Upper lobe of right lung (tissue), 1 donor: ENCODE measurements around the gene CCDC180. TPM values are rescaled to one million over a fixed set of nuclear protein-coding genes. Genes with fewer than 3 reads are reported as not detected.

Source experiments
- ATAC-seq: fragments of 200-7000 bp; cut with Tn5 transposase; one replicate; pipeline ENCODE4 v1.9.1; 2020; ENCODE audit warnings: mild to moderate bottlenecking, moderate library complexity
- DNase-seq: peaks from one replicate; pipeline ENCODE4 v3.0.0-alpha.2; 2020
- H3K27ac ChIP-seq: fragments of 200-600 bp; one replicate; pipeline ENCODE4 v1.8.0; 2022
- H3K27me3 ChIP-seq: fragments of 200-600 bp; one replicate; pipeline ENCODE4 v1.8.0; 2022; ENCODE audit warnings: mild to moderate bottlenecking
- H3K36me3 ChIP-seq: fragments of 200-600 bp; one replicate; pipeline ENCODE4 v1.8.0; 2022
- H3K4me1 ChIP-seq: fragments of 200-600 bp; one replicate; pipeline ENCODE4 v1.8.0; 2022
- H3K4me3 ChIP-seq: fragments of 200-600 bp; one replicate; pipeline ENCODE4 v1.8.0; 2022; ENCODE audit warnings: mild to moderate bottlenecking
- H3K9me3 ChIP-seq: fragments of 200-600 bp; one replicate; pipeline ENCODE4 v1.8.0; 2022
- intact Hi-C: fragments of 100-400 bp; cut with DNase I; formaldehyde crosslinking; loops from one replicate; pipeline ENCODE4 v1.11.0; 2022
- total RNA-seq: library from RNA; stranded (reverse); fragmentation: NEBNext Ultra II Directional; extraction: Animal tissue kit (Norgen Biotek cat#: 25700); gene quantifications from one replicate; pipeline ENCODE4 v1.2.1, GENCODE V29; 2021
- TF ChIP-seq, protein P1 (sequence below): fragments of 200-600 bp; IDR thresholded peaks from one replicate; pipeline ENCODE4 v1.8.0; 2022; ENCODE audit warnings: antibody characterized with exemption
- donor health status: DM: no; HTN: yes; CAD: no; lungs with severe emphysema.

Gene CCDC180
- total RNA-seq, 1 donor from 2014 or later: 4.0 TPM

GRCh38 chr9:97349400-97349799 lies 41.9 kb downstream of the CCDC180 start:
- Histone ChIP-seq H3K36me3 (no peaks in the 10 kb centered on the region), H3K4me1 (no peaks in the 10 kb centered on the region), H3K27ac (no peak overlapping the region), H3K27me3 (no peaks in the 10 kb centered on the region), H3K9me3 (no peaks in the 10 kb centered on the region), H3K4me3 (no peak overlapping the region)
- DNase-seq: no peak
- intact Hi-C loops: no loop called here
- TF ChIP-seq, protein P1, sequence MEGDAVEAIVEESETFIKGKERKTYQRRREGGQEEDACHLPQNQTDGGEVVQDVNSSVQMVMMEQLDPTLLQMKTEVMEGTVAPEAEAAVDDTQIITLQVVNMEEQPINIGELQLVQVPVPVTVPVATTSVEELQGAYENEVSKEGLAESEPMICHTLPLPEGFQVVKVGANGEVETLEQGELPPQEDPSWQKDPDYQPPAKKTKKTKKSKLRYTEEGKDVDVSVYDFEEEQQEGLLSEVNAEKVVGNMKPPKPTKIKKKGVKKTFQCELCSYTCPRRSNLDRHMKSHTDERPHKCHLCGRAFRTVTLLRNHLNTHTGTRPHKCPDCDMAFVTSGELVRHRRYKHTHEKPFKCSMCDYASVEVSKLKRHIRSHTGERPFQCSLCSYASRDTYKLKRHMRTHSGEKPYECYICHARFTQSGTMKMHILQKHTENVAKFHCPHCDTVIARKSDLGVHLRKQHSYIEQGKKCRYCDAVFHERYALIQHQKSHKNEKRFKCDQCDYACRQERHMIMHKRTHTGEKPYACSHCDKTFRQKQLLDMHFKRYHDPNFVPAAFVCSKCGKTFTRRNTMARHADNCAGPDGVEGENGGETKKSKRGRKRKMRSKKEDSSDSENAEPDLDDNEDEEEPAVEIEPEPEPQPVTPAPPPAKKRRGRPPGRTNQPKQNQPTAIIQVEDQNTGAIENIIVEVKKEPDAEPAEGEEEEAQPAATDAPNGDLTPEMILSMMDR: no peak
- no peak for ATAC-seq

DNA sequence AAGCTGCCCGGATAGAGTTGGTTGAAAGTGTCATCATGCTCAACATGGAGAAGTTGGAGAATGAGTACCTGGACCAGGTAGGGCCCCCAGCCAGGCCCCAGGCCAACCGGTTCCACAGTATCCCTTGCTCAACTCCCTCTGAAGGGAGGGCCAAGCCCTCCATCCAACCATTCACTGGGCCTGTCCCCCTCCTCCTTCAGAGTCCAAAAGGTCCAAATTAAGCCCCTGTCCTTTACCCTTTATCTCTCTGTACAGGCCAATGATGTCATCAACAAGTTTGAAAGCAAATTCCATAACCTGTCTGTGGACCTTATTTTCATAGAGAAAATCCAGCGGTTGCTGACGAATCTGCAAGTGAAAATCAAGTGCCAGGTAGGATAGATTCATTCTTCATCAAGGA lies 47.2 kb downstream of the CCDC180 start:
- no peaks in the 10 kb centered on the region for H3K4me1 ChIP-seq
- DNase-seq (no peak), ATAC-seq (no peak)
- H3K4me3 ChIP-seq: no peak overlapping the region
- TF ChIP-seq, protein P1: no peak
- no peak overlapping the region for H3K27ac ChIP-seq
- H3K27me3 ChIP-seq: no peaks in the 10 kb centered on the region
- intact Hi-C loops: no loop called here
- H3K9me3 ChIP-seq: no peaks in the 10 kb centered on the region
- H3K36me3 ChIP-seq: no peaks in the 10 kb centered on the region

GRCh38 chr9:97357056-97357455 lies 49.6 kb downstream of the CCDC180 start:
- intact Hi-C loops: no loop called here
- TF ChIP-seq, protein P1: no peak

More at GRCh38 chr9:97357056-97357455, 49.6 kb downstream of the CCDC180 start:
- no peaks in the 10 kb centered on the region for H3K36me3 ChIP-seq
- no peak overlapping the region for H3K27ac ChIP-seq
- H3K4me3 ChIP-seq: no peak overlapping the region
- no peak for ATAC-seq
- H3K27me3 ChIP-seq: no peaks in the 10 kb centered on the region
- no peak for DNase-seq
- H3K9me3 ChIP-seq: no peaks in the 10 kb centered on the region
- H3K4me1 ChIP-seq: no peaks in the 10 kb centered on the region

Other genes with a start within 250 kb of the CCDC180 start
- 18.2 TPM for gene TDRD7, start 104.4 kb downstream of the CCDC180 start, total RNA-seq
- gene TMOD1, start 194.0 kb downstream of the CCDC180 start, total RNA-seq: 11.3 TPM